DOHH2 (cell line): ENCODE results near the gene PIM3.

ENCODE experiments used
- CTCF ChIP-seq: fragments of 200-600 bp; sonication (generic); IDR thresholded peaks from one replicate; pipeline ENCODE4 v1.5.1; 2014; ENCODE audit warnings: antibody characterized with exemption, mild to moderate bottlenecking, low read depth, low read length; ENCODE audit not compliant: poor library complexity, severe bottlenecking
- EZH2phosphoT487 ChIP-seq: fragments of 200-600 bp; sonication (generic); IDR thresholded peaks from 2 replicates; pipeline ENCODE4 v1.6.1; 2017; ENCODE audit warnings: borderline replicate concordance, mild to moderate bottlenecking, antibody characterized with exemption, low read length, moderate library complexity, mixed read lengths

- TF ChIP-seq CTCF (no peak), EZH2phosphoT487 (no peak)
These were observed 11.8 kb downstream of the PIM3 start for GRCh38 chr22:49972163-49973017.
